Ectodermal cell (in vitro differentiated cells): Measurements from ENCODE around the gene APLP2.
"Not testable (repeated sequence)": the region's sequence is repeated elsewhere in the genome, so short reads cannot be mapped to it uniquely, and the experiment has no call there.

Experiments used
- H3K27ac ChIP-seq: 2 replicates; pipeline ENCODE4 v1.7.0; 2013; ENCODE audit warnings: mild to moderate bottlenecking, low read depth, low read length; ENCODE audit not compliant: insufficient read depth, poor library complexity, severe bottlenecking
- H3K27me3 ChIP-seq: 2 replicates; pipeline ENCODE4 v1.7.0; 2013; ENCODE audit warnings: mild to moderate bottlenecking, low read length; ENCODE audit not compliant: insufficient read depth, control insufficient read depth, poor library complexity, severe bottlenecking
- H3K36me3 ChIP-seq: one replicate; pipeline ENCODE4 v1.7.0; 2013; ENCODE audit warnings: low read length; ENCODE audit not compliant: control insufficient read depth, insufficient read depth
- H3K4me1 ChIP-seq: one replicate; pipeline ENCODE4 v1.7.0; 2013; ENCODE audit warnings: low read length; ENCODE audit not compliant: control insufficient read depth, insufficient read depth
- H3K4me3 ChIP-seq: 2 replicates; pipeline ENCODE4 v1.7.0; 2013; ENCODE audit warnings: low read depth, low read length, control low read depth; ENCODE audit not compliant: insufficient read depth
- H3K9me3 ChIP-seq: 2 replicates; pipeline ENCODE4 v1.7.0; 2013; ENCODE audit warnings: mild to moderate bottlenecking, low read length, moderate library complexity; ENCODE audit not compliant: control insufficient read depth
- WGBS, 2 experiments: methylation state at CpG; one replicate each; pipeline ENCODE4 v1.1.7; 2013; ENCODE audit warnings: missing lambda C conversion rate in 2 of 2; 5-methylcytosine and 5-hydroxymethylcytosine counted together

APLP2 gene

DNA sequence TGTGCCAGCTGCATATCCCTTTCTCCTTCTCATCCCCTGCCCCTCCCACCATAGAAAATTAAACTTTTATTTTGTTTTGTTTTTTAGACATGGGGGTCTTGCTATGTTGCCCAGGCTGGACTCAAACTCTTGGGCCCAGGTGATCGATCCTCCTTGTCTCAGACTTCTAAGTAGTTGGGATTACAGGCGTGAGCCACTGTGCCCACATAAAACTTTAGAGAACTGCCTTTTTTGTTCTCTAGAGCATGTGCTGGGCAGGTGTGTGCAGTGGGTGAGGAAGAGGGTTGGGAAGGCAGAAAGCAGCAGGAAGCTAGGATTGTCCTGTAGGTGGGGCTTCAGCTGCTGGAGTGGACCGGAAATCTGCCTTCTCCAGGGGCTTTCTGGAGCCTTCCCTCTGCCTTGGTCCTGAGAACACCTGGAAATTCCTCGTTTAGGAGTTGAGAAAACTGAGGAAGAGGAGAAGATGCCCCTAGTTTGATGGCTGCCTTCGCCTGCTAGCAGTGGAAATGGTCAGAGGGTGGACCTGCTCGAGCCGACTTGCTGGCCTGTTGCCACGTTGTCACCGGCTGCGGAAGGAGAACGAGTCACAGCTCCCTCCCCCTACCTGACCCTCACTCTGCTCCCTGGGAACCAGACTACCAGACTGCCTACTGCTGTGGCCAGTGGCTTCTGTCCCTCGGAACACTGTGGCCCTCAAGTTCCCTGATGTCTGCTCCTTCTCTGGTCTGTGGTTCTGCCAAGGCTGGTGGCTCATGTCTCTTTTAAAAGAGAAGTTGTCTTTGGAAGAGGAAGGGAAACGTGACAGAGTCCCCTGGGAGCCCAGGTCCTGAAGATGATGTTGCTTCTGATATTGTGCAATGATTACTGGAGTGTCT, 93.9 kb downstream of the APLP2 start:
- WGBS, 2 experiments, result 70 to 77% methylated on average over 13 of the region's 13 CpGs
- Histone ChIP-seq H3K27ac (no peak overlapping the region), H3K27me3 (peaks cover 40% of the 10 kb centered on the region)

DNA sequence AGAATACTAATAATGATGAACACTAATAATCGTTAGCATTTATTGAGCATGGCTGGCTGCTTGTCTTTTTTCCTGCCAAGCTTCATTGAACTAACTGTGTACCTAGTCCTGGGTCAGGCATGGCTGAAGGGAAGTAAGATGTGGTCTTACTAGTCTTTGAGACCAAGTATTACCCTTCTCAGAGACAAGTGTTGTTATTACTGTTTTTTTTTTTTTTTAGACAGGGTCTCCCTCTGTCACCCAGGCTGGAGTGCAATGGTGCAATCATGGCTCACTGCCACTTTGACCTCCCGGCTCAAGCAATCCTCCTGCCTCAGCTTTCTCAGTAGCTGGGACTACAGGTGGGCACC, 94.5 kb downstream of the APLP2 start:
- no peak overlapping the region for H3K27ac ChIP-seq
- H3K27me3 ChIP-seq, result peaks cover 34% of the 10 kb centered on the region
- no peaks in the 10 kb centered on the region for H3K4me1 ChIP-seq
- H3K9me3 ChIP-seq, result no peaks in the 10 kb centered on the region
- no peak overlapping the region for H3K4me3 ChIP-seq
- 89 to 96% methylated on average over 2 of the region's 2 CpGs for WGBS, 2 experiments
- no peaks in the 10 kb centered on the region for H3K36me3 ChIP-seq

More for the DNA sequence above, 93.9 kb downstream of the APLP2 start:
- no peaks in the 10 kb centered on the region for H3K9me3 ChIP-seq
- no peaks in the 10 kb centered on the region for H3K4me1 ChIP-seq
- H3K4me3 ChIP-seq, result no peak overlapping the region
- H3K36me3 ChIP-seq, result no peaks in the 10 kb centered on the region

DNA sequence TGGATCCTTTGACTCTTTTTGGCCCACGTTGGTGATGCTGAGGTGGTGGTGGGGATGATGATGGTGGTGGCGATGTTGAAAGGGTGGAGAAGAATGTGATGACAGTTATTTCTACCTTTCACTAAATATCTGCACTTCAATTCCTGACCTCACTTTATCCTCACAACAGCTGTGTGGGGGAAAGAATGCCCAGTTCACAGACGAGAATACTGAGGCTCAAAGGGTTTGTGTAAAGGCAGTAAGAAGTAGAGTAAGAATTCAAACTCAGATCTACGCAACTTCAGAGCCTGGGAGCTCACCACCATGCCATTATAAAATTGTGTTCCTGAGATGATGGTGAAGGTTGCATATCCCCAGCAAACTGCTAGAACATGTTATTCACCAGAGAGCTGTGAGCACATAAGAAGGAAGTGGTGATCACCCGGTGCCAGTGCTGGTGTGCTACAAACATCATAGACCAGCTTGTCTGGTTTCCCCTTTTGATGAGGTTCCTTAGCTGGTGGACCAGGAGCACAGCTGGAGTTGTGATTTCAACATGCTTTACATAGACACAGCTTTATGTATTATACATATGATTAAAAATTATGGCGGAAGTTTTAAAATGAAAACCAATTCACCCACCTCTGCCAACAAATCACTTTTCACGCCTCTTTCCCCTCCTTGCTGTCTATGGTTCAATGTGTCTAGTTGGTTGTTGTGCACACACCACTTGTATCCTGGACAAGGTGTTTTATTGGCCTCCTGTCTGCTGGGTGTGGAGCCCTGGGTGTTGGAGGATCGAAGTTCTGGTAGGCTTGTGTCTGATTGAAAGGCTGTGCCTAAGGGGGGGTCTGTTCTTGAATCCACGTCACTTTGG, 96.1 kb downstream of the APLP2 start:
- Histone ChIP-seq H3K27ac (no peak overlapping the region), H3K9me3 (no peaks in the 10 kb centered on the region), H3K4me1 (no peaks in the 10 kb centered on the region), H3K4me3 (no peak overlapping the region), H3K27me3 (peaks cover 20% of the 10 kb centered on the region), H3K36me3 (no peaks in the 10 kb centered on the region)
- WGBS, 2 experiments, result 89% methylated on average over 7 of the region's 9 CpGs

DNA sequence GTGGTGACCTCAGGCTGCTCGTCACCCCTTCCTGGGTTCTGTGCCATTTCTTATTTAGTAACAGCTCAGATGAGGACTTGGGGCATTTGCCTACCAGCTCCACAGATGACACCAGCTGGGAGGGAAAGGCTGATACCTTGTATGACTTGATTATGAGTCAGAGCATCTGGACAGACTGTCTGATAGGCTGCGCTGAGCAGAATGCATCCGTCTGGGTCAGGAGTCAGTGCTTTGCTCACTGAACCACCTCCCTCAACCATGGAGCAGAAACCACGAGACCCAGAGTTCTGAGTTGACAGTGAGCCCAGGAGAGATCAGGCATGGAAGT, 96.7 kb downstream of the APLP2 start:
- Histone ChIP-seq H3K4me3 (no peak overlapping the region), H3K36me3 (no peaks in the 10 kb centered on the region), H3K27ac (no peak overlapping the region), H3K27me3 (peaks cover 14% of the 10 kb centered on the region), H3K4me1 (no peaks in the 10 kb centered on the region), H3K9me3 (no peaks in the 10 kb centered on the region)
- WGBS, 2 experiments, result 90 to 92% methylated on average over 4 of the region's 4 CpGs

DNA sequence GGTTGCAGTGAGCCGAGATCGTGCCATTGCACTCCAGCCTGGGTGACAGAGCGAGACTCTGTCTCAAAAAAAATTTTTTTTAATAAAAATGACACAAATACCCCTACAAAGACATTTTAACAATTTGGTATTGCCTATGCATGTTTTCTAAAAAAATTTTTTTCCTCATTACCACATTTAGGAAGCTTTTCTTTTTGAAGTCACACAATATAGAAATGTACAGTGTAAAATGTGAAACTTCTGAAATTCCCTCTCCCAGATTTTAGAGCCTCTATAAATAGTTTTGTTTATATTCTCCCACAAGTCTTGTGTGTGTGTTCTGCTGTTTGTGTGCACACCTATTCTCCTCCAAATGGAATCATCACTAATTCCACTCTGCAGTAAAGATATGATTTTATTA, 97.5 kb downstream of the APLP2 start:
- no peak overlapping the region for H3K27ac ChIP-seq
- H3K4me1 ChIP-seq, result no peaks in the 10 kb centered on the region
- H3K36me3 ChIP-seq, result no peaks in the 10 kb centered on the region
- WGBS, 2 experiments, result 85 to 97% methylated on average over 3 of the region's 3 CpGs
- no peak overlapping the region for H3K4me3 ChIP-seq
- peaks cover 7% of the 10 kb centered on the region for H3K27me3 ChIP-seq
- no peaks in the 10 kb centered on the region for H3K9me3 ChIP-seq

DNA sequence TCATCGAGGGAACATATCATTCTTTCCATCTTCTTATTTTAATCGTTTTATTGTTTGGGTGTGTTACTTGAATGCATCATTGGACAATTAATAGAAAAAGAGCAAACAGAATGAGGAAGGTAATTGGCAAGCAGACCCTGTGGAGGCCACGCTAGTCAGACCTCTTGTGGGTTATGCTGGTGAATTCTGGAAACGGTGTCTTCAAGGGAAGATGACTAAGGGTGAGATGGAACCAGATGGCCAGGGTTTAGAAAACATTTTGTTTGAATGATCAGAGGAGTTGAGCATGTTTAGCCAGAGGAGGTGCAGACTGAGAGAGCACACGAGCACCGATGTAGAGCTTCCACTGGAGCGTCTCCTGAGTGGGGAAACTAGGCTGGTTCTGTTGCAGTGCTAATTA, 98.4 kb downstream of the APLP2 start:
- no peaks in the 10 kb centered on the region for H3K9me3 ChIP-seq
- H3K36me3 ChIP-seq, result no peaks in the 10 kb centered on the region
- WGBS, 2 experiments, result 92 to 95% methylated on average over 7 of the region's 7 CpGs
- no peak overlapping the region for H3K27ac ChIP-seq
- H3K4me1 ChIP-seq, result no peaks in the 10 kb centered on the region
- H3K4me3 ChIP-seq, result no peak overlapping the region
- H3K27me3 ChIP-seq, result peaks cover 3% of the 10 kb centered on the region

DNA sequence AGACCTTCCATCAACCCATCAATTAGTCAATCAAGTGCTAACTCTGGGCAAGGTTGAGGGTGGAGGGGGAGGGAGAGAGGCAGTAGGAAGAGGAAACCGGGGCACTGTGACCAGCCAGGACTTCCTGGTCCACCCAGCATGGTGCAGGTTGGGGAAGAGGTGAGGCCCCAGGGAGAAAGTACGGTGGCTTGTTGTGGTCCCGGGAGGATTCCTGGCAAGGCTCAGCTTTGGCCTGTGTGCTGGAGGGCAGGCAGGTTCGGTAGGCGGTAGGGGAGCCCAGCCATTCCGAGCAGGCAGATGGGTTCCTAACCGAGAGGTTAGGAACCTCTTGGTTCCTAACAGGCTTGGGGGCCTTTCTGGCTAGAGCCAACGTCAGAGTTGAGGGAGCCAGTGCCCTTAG, 100.7 kb downstream of the APLP2 start:
- 56 to 62% methylated on average over 8 of the region's 8 CpGs for WGBS, 2 experiments
- H3K9me3 ChIP-seq, result no peaks in the 10 kb centered on the region
- no peaks in the 10 kb centered on the region for H3K36me3 ChIP-seq
- no peak overlapping the region for H3K27ac ChIP-seq
- H3K27me3 ChIP-seq, result peaks cover 3% of the 10 kb centered on the region
- no peak overlapping the region for H3K4me3 ChIP-seq
- H3K4me1 ChIP-seq, result no peaks in the 10 kb centered on the region

DNA sequence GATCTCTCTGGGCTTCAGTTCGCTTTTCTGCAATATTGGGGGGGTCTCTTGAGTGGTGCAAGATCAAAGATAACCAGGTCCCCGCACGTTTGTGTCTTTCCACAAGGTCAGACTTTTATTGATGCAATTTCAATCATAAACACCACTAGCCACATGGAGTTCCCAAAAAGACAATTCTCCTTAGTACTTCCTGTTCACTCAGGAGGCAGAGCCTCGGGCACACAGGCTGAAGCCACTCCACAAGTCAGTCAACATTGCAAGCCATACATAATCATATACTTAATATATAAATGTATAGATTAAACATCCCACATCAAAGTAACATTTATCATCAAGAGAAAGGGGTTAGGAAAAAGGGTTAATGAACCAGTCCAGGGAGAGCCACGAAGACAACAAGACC, 101.8 kb downstream of the APLP2 start:
- peaks cover 3% of the 10 kb centered on the region for H3K27me3 ChIP-seq
- no peaks in the 10 kb centered on the region for H3K9me3 ChIP-seq
- WGBS, 2 experiments, result 80 to 87% methylated on average over 4 to 5 of the region's 5 CpGs
- H3K4me1 ChIP-seq, result no peaks in the 10 kb centered on the region
- H3K4me3 ChIP-seq, result no peak overlapping the region
- no peaks in the 10 kb centered on the region for H3K36me3 ChIP-seq
- H3K27ac ChIP-seq, result no peak overlapping the region

DNA sequence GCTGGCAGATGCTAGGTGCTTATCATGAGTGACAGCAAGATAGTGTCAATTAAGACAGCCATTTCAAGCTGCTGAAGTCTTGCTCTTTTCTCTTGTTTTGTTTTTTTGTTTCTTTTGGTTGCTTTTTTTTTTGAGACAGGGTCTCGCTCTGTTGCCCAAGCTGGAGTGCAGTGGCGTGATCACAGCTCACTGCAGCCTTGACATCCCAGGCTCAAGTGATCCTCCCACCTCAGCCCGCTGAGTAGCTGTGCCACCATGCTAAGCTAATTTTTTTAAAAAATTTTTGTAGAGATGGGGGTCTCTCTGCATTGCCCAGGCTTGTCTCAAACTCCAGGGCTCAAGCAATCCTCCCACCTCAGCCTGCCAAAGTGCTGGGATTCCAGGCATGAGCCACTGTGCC, 102.3 kb downstream of the APLP2 start:
- not testable (repeated sequence) for H3K4me1 ChIP-seq, H3K27ac ChIP-seq, H3K27me3 ChIP-seq, H3K4me3 ChIP-seq, H3K9me3 ChIP-seq, H3K36me3 ChIP-seq
- 93 to 94% methylated on average over 3 of the region's 3 CpGs for WGBS, 2 experiments

DNA sequence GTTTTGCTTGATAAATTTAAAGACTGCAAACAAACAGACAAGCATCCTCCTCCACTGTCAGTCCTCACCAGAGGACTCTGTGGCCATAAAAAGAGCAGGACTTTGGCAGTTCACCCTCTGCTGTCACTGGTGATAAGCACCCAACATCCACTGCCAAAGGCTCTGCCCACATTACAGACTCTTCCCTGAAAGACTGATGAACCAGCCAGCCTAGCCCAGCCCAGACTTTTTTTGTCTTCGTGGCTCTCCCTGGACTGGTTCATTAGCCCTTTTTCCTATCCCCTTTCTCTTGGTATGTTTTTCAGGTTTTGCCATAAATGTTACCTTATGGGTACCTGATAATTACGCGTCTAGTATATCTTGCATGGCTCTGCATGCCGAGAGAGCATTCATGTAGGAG, 104.9 kb downstream of the APLP2 start:
- Histone ChIP-seq H3K27ac (no peak overlapping the region), H3K27me3 (peaks cover 3% of the 10 kb centered on the region), H3K4me1 (no peaks in the 10 kb centered on the region), H3K9me3 (no peaks in the 10 kb centered on the region), H3K4me3 (no peak overlapping the region), H3K36me3 (no peaks in the 10 kb centered on the region)
- 95 to 96% methylated on average over 4 of the region's 4 CpGs for WGBS, 2 experiments
